Bone marrow (tissue), 2 donors: ENCODE data around the gene INPP5K.

ENCODE experiments used
- DNase-seq, 2 donors: peaks; one replicate each; lab custom pipeline; 2025; lab: John Stamatoyannopoulos, UW

The INPP5K gene

DNA sequence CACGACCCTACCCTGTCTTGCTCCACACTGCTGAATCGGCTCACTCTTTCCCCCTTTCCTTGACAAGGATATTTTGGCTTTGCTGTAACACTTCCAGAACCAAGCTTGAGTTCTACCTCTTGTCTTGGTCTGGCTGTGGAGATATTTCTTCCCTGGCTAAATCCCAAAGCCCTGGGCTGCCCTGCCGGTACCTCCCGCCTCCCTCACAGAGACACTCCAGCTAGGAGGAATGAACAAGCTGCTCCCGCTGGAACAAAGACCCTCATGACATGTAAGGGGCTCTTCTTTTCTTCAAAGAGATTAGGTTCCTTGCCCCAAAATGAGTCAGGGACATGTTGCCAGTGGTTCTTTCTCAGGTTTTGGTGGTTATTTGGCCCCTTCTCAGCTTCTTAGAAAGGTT is 10.8 kb downstream of the INPP5K start:
- DNase-seq, result no peak

- DNase-seq, result no peak
Measured at GRCh38 chr17:1504866-1505265, 11.5 kb downstream of the INPP5K start.

DNA sequence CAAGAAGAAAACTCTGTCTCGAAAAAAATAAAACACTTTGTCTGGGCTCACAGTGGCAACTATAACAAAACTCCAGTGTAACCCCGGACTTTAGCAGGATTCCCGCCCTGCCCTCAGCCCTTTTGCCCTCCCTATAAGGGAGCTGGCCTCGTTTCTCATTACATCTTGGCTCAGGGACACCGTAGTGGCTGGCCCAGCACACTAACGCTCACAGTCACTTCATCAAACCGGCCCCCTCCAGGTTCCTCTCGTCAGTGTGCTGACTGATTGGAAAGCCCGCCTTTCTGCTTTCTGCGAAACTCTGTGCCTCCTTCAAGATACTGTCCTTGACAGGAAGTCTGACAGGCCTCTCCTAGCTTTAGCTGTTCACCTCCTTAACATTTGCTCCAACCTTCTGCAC is 12.7 kb downstream of the INPP5K start:
- DNase-seq, result no peak

DNA sequence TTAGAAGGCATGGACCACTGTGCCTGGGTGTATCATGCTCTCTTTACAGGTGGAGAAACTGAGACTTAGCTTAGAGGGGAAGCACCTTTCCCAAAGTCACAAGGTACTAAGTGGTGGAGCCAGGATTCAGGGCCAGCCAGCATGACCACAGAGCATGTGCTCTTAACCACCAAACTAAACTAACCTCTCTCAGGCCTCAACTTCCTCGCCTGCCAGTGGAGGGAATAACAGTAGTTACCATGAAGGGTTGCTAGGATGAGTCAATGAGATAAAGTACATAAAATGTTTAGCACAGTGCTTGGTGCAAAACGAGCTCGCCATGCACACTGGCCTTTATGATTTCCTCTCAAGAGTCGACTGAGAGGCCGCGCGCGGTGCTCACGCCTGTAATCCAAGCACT is 17.5 kb downstream of the INPP5K start:
- no peak for DNase-seq

GRCh38 chr17:1498233-1498632 is 18.2 kb downstream of the INPP5K start:
- DNase-seq, result no peak

DNA sequence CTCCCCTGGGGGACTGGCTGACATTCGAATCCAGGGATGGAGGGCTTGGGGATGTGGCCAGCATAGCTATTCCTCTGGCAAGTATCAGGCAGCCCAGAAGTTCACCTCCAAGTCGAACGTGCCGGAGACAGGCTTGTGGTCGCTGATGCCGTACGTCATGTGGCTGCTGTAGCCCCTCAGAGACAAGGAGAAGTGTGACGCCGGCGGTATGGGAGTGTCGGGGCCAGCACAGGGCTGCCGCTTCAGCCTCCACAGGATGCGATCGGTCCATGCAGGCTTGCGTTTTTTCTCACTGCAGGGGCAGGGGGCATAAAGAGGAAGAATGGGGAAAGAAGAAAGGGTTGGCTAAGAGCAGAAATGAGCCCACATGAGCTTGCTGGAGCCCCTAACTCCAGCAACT is 18.6 kb downstream of the INPP5K start:
- DNase-seq, result no peak

DNA sequence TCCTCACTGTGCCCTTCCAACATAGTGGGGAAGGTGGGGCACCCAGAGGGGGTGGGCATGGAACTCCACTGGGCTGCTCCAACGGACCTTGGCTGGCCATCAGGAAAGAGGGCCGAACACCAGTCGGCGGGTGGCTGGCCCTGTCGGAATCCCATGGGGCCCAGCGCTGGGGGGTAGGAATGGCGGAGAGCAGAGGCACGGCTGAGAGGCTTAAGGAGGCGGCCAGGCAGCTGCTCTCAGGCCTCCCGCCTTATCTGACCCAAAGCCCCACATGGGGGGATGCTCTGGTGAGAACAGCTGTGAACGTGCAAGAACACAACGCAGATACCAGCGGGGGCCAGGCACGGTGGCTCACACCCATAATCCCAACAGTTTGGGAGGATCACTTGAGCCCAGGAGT is 19.5 kb downstream of the INPP5K start:
- no peak for DNase-seq

DNA sequence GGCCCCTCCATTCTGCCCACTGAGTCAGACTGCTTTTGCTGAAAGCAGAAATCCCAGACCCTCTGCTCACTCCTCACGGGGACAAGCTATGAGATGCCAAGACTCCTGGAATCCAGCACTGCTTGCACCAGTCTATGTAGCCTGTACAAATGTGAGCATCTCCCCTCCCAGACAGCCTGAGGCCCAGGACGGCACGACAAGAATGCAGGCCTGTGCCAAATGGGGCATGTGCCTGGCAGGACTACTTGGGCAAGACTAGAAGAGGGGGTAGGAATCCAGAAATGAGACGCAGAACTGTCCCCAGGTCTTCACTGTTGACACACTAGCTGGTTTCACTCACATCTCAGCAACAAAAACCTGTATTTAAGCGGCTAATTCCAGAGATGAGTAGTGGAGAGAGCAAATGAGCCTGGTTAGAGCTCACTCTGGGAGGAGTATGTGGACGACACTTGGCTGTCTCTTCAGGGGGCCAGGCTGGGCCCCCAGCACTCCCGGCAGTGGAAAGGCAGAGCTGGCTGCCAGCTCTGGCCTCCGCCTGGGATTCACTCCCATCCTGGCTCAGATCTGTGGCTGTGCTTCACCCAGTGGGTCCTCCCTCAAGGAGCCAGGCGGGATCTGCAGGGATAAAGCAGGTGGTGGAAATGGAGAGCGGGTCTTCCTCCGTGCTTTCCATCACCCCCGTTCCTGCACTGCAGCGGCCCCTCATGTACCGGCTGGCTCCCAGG is 21.0 kb downstream of the INPP5K start:
- DNase-seq, result no peak

GRCh38 chr17:1494736-1495253 is 21.6 kb downstream of the INPP5K start:
- no peak for DNase-seq

DNA sequence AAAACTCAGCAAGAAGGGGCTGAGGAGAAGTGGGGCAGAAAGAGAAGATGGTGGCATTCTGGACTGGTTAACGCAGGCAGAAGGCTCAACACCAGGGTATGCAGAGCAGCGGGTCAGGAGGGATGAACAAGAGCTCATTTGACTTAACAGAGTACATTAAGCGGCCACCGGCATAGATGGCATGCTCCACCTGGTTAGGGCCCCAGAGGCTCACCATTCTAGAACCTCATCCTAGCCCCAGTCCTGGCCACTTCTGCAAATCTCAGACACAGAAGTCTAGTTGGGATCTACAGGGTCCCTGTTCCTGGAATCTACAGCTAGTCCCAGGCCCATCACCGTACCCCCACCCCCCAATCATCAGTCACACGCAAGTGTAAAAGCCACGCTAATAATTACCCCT is 22.2 kb downstream of the INPP5K start:
- DNase-seq, result no peak

- no peak for DNase-seq
Measured at GRCh38 chr17:1493291-1493980, 23.0 kb downstream of the INPP5K start.

GRCh38 chr17:1492249-1493206 is 23.9 kb downstream of the INPP5K start, which contains the start of gene MYO1C:
Gene MYO1C (minus strand): TSS chr17:1492686. CDS start chr17:1492487, 199 bp downstream.
- DNase-seq, result no peak

DNA sequence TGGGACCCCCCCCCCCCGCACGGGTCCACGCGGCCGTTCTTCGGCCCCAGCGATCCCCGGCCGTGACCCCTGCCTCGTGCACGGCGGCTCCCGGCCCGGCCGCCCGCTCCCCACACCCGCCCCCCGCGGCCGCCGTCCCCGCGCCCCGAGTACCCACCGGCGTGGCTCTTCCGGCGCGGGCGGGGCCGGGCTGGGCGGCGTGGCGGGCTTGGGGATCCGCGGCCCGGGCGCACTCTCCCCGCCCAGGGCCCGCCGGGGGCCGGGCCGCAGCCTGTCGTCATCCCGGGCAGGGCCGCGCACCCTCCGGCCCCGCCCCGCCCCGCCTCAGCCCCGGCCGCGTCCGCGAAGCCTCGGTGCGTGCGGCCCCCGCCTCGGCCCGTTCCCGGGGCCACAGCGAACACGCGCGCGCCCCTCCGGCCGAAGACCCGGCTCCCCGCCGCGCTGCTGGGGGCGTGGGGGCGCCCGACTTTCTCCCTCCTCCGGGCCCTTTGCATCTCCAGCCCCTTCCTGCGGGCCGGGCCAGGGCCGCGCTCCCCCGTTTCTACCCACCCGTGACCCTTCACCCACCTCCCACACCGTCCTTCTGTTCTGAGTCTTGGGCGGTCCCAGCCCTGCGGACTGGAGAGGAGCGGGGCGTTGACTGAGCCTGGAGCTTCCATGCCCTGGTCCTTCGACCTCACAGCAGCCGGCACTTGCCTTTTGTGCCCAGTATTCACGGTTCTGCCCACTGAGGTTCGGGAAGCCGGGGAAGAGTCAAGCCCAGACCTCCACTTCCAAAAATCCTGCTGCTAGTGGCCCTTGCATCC is 24.8 kb downstream of the INPP5K start:
- DNase-seq, result peak in 1 of 2 donors; percentile 36

- DNase-seq, result peak in 1 of 2 donors; percentile 28
Measured at GRCh38 chr17:1490643-1491442, 25.6 kb downstream of the INPP5K start.

DNA sequence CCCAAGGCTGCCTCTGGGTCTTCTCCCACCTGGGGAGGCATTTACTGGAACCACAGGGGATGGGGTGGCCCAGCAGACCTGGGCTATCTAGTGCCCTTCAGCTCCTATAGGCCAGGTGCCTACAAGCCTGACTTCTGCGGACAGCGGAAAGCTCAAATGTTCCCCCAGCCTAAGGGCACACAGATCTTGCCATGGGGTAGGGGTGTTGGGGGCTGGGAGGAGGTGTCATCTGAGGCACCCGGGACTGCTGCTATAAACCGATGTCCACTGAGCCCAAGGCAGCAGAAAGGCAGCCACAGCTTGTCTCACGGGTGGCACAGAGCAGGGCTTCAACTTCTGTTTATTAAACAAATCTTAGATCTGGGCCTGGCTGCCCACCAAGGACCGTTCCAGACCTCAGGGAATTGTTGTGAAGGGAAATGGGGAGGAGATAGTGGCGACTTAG is 27.6 kb downstream of the INPP5K start:
- DNase-seq, result no peak

GRCh38 chr17:1487939-1488825 is 28.2 kb downstream of the INPP5K start:
- peak in 1 of 2 donors; percentile 59 for DNase-seq

DNA sequence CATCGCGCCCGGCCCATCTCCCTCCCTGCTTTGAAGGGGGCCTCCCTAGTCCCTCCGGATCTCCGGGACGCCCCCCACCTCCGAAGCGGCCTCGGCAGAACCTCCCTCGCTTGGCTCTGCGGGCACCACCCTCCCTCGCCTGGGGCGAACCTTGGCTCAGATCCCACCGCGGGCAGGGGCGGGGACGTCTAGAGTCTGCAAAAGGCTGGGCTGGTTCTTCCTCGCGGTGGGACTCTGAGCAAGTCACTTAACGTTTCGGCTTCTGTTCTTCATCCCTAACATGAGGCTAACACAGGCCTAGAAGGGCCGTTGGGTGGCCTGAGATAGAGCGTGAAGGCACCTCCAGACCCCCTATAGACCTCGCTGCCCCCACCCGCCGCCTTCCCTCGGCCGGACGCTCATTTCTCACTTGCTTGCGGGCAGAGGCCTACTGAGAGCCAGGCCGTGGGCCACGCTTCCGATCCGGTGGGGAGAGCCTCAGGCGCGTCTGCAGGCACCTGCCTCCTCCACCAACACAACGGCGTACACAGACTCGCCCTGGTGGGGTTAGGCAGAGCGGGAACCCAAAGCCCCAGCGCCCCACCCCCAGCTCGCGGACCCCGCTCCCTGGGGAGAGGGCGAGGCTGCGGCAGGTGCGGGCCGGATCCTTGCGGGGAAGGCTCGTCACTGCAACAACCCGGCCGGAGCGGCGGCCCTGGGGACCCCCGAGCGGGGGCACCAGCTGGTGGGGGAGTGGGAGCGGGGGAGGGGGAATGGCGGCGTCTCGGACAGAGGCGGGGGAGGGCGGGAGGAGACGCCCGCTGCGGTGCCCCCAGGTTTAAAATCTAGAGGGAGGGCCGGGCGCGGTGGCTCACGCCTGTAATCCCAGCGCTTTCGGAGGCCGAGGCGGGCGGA is 29.4 kb downstream of the INPP5K start:
- DNase-seq, result peak in 1 of 2 donors; percentile 34
